GM21529 (cell line): ENCODE results near the gene SNHG17.

ENCODE experiments used
- ATAC-seq: cut with Tn5 transposase; IDR thresholded peaks from one replicate; pipeline ENCODE4 v1.9.1; 2021; ENCODE audit not compliant: unreplicated experiment

The SNHG17 gene

GRCh38 chr20:38377039-38377685 lies 58.0 kb downstream of the SNHG17 start:
- ATAC-seq, result no peak

GRCh38 chr20:38373898-38374297 lies 61.2 kb downstream of the SNHG17 start:
- no peak for ATAC-seq

GRCh38 chr20:38373231-38373867 lies 61.8 kb downstream of the SNHG17 start:
- no peak for ATAC-seq

GRCh38 chr20:38372806-38373205 lies 62.3 kb downstream of the SNHG17 start:
- no peak for ATAC-seq
